ENCODE results near the gene MYO9A. TPM values are rescaled to one million over a fixed set of nuclear protein-coding genes. Genes with fewer than 3 reads are reported as not detected.

The MYO9A gene
- total RNA-seq, 2 experiments from 2014 or later: 18.3 to 20.2 TPM

DNA sequence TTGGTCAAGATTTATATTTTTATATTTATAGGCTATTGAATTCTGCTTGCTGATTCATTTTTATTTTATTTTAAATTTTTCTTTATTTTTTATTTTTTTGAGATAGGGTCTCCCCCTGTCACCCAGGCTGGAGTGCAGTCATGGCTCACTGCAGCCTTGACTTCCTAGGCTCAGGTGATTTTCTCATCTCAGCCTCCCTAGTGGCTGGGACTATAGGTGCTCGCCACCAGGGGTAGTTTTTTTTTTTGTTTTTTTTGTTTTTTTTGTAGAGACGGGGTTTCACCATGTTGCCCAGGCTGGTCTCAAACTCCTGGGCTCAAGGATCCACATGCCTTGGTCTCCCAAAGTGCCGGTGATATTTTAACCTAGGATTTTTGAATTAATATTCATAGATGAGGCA is 276.4 kb downstream of the MYO9A start:
- CTCF ChIA-PET: no interaction called here
- Mint-ChIP-seq H3K36me3 (peaks cover 13% of the 10 kb centered on the region), H3K4me3 (no peak overlapping the region), H3K9me3 (no peaks in the 10 kb centered on the region), H3K4me1 (ENCODE audit: low read depth) (peaks cover 5% of the 10 kb centered on the region), H3K27ac (no peak overlapping the region), H3K27me3 (no peaks in the 10 kb centered on the region)
- POLR2A ChIA-PET: no interaction called here
- intact Hi-C loops (cut with micrococcal nuclease): no loop called here
- no peak for DNase-seq

DNA sequence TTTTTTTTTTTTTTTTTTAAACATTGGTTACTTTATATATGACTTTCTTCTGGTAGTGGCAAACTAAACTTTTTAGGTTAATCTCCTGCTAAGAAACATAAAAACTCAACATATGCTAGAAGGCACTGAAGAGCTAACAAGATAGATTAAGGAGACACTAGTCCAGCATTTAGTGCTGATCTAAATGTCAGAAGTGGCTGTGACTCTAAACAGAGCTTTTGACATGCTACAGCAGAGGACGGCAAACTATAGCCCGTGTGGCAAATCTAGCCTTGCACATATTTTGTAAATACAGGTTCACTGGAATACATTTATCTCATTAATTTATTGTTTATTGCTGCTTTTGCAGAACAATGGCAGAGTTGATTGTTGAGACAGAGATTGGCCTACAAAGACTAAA is 287.0 kb downstream of the MYO9A start:
- CTCF ChIA-PET: no interaction called here
- DNase-seq: no peak
- Mint-ChIP-seq H3K4me1 (ENCODE audit: low read depth) (no peaks in the 10 kb centered on the region), H3K4me3 (no peak overlapping the region), H3K9me3 (peaks cover 4% of the 10 kb centered on the region), H3K27ac (no peak overlapping the region), H3K36me3 (peaks cover 51% of the 10 kb centered on the region), H3K27me3 (no peaks in the 10 kb centered on the region)
- POLR2A ChIA-PET: no interaction called here
- intact Hi-C loops (cut with micrococcal nuclease): no loop called here

DNA sequence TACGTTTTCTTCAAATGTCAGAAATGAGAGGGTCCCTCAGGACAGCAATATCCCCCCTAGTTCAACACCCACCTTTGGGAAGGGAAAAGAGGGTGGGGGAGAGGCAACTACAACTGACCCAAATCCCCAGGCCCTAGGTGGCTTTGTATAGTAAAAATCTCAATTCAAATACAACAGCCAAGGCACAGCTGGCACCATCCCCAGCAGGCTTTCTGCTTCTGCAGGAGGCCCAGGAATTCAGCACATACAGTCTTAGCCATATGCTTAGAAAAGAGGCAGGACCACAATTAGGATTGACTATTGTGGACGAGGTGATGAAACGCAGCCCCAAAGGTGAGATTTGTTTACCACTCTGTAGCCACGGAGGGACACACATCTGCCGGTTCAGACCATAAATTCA is 291.8 kb downstream of the MYO9A start:
- intact Hi-C loops (cut with micrococcal nuclease): no loop called here
- no peak overlapping the region for H3K27ac Mint-ChIP-seq
- peaks cover 36% of the 10 kb centered on the region for H3K9me3 Mint-ChIP-seq
- ChIA-PET POLR2A (no interaction called here), CTCF (interaction anchor here (1.5 kb wide), 1 partner anchor 24 kb away, joined by 4 read pairs; no protein-coding TSS in a partner anchor)
- no peak for DNase-seq
- H3K36me3 Mint-ChIP-seq: peaks cover 88% of the 10 kb centered on the region
- no peaks in the 10 kb centered on the region for H3K27me3 Mint-ChIP-seq
- H3K4me1 Mint-ChIP-seq (ENCODE audit: low read depth): no peaks in the 10 kb centered on the region
- no peak overlapping the region for H3K4me3 Mint-ChIP-seq

DNA sequence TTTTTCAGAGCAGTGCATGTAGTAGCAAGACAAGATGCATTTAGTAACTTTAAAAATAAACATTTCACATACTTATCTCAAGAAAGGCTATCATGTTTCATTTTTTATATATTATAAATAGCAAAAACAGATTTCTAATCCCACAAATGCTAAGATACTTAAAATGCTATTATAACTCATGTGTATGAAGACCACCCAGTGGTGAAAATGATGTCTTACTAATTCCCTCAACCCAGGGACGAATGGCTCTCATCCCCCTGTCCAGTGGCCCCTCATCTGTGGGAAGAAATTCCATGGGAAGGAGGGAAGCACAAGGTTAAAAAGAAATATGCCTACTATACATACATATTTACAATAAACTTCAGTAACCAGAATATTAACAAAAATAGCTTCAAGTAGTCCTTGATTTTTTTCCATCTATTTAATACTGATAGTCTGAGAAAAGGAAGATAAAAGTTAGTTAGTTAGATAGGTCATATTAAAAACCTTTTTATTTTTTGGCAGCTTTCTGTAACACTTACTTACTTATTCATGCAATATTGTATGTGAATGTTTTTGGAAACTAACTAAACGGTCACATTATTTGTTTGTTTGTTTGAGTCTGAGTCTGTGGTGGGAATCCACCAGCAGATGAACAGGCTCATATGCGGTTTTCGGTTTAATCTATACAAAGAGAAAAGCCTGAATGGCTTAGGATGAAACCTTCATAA is 292.8 kb downstream of the MYO9A start:
- H3K9me3 Mint-ChIP-seq: peaks cover 43% of the 10 kb centered on the region
- H3K27me3 Mint-ChIP-seq: no peaks in the 10 kb centered on the region
- intact Hi-C loops (cut with micrococcal nuclease): no loop called here
- no peak overlapping the region for H3K4me3 Mint-ChIP-seq
- H3K36me3 Mint-ChIP-seq: peaks cover 84% of the 10 kb centered on the region
- ChIA-PET POLR2A (no interaction called here), CTCF (interaction anchor here (1.5 kb wide), 1 partner anchor 23 kb away, joined by 4 read pairs; no protein-coding TSS in a partner anchor)
- no peak for DNase-seq
- H3K27ac Mint-ChIP-seq: no peak overlapping the region
- no peaks in the 10 kb centered on the region for H3K4me1 Mint-ChIP-seq (ENCODE audit: low read depth)

DNA sequence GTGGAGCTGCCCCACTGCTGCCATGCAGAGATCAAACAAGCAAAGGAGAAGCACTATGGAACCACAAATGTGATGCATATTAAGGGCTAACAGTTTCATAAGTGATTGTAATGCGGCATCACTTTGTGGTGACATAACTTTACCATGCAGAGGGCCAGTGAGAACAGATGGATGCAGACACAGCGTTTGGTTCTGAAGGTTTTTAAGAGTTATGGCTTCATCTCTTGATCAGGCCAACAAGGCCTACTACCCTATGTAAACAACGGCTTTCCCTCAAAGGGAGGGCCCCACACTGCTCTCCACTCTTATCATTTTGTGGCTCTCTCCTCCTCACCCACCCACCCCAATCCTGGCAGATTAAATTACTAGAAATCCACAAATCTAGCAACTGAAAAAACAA is 294.1 kb downstream of the MYO9A start:
- H3K27me3 Mint-ChIP-seq: no peaks in the 10 kb centered on the region
- ChIA-PET CTCF (interaction anchor here (0.6 kb wide), 1 partner anchor 81 kb away, joined by 3 read pairs; no protein-coding TSS in a partner anchor), POLR2A (no interaction called here)
- H3K4me3 Mint-ChIP-seq: no peak overlapping the region
- H3K36me3 Mint-ChIP-seq: peaks cover 71% of the 10 kb centered on the region
- H3K9me3 Mint-ChIP-seq: peaks cover 55% of the 10 kb centered on the region
- H3K4me1 Mint-ChIP-seq (ENCODE audit: low read depth): no peaks in the 10 kb centered on the region
- no peak overlapping the region for H3K27ac Mint-ChIP-seq
- intact Hi-C loops (cut with micrococcal nuclease): no loop called here
- no peak for DNase-seq

DNA sequence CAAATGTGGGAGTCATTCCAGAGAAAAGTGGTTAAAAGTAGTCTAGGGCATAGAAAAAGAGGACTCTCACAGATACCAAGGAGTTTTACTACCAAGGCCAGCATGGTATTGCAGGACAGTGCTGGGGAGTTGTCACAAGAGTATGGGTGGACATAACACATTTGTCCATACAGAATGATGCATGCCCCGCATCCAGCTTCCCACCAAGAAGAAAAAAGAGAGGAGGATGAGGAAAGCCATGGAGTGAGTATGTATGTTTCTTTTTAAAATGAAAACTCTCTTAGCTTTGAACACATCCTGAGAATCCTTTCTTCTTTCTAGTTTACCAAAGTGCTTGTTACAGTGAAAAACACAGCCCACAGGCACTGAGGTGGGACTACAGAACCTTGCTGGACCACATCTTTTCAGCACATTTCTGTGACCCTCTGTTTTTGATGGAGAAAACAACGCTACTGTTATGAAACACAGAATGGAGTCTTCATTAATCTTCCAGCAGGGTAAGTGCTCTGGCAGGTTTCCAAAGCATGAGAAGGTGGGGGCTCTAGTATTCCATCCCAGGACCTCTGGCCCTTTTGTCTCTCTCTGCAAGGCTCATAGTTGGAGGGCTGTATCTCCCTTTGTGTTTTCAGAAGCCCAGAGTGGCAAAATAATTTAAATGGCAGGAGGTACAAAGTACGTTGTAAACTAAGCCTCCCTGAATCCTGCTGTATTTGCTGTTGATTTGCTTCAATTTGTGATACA is 294.9 kb downstream of the MYO9A start:
- CTCF ChIA-PET: no interaction called here
- H3K27me3 Mint-ChIP-seq: no peaks in the 10 kb centered on the region
- H3K9me3 Mint-ChIP-seq: peaks cover 61% of the 10 kb centered on the region
- DNase-seq: no peak
- H3K4me3 Mint-ChIP-seq: no peak overlapping the region
- peaks cover 64% of the 10 kb centered on the region for H3K36me3 Mint-ChIP-seq
- H3K27ac Mint-ChIP-seq: no peak overlapping the region
- H3K4me1 Mint-ChIP-seq (ENCODE audit: low read depth): no peaks in the 10 kb centered on the region
- POLR2A ChIA-PET: no interaction called here
- intact Hi-C loops (cut with micrococcal nuclease): no loop called here

DNA sequence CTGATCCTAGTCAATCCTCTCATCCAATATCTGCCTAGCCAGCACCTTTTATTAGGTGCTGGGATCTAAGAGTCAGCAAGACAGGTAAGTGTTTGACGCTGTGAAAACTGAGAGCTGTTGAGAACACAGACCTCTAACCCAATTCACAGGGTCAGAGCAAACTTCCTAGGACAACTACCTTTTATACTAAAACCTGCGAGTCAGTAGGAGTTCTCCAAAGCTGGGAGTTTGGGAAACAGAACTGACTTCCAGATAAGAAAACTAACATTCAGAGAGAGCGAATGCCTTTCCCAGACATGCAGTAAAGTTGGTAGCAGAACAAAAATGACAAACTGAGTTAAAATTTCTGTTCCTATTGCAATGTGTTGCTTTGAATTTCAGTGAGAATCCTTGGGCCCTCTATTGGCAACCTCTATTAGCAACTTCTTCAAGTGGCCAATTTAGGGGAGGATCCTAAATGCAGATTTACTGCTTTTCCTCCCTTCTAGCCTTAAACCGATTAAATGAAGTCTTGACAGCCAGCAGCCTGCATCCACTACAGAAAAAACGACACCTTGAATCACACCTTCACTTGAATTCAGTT is 296.3 kb downstream of the MYO9A start:
- intact Hi-C loops (cut with micrococcal nuclease): no loop called here
- Mint-ChIP-seq H3K9me3 (peaks cover 62% of the 10 kb centered on the region), H3K27me3 (no peaks in the 10 kb centered on the region), H3K4me1 (ENCODE audit: low read depth) (no peaks in the 10 kb centered on the region), H3K27ac (no peak overlapping the region), H3K36me3 (peaks cover 49% of the 10 kb centered on the region), H3K4me3 (no peak overlapping the region)
- no peak for DNase-seq
- CTCF ChIA-PET: no interaction called here
- POLR2A ChIA-PET: no interaction called here

DNA sequence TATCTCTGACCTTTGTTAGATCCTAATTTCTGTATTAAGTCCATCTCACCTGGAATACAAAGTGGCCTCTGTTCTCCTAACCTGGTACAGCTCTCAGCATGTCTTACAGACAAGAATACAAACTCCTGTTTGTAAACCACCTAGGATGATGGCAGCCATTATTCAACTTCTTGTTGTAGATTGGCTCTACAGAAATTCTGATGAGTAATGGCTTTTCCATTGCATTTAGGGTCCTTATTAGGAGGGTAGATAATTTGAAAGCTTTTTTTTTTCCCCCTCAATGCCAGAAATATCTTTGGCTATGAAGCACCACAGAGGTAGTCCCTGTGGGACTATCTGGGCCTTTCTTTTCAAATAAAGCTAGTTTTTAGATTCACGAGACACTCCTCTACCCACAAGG is 297.8 kb downstream of the MYO9A start:
- intact Hi-C loops (cut with micrococcal nuclease): no loop called here
- no peak overlapping the region for H3K27ac Mint-ChIP-seq
- no peak overlapping the region for H3K4me3 Mint-ChIP-seq
- H3K27me3 Mint-ChIP-seq: no peaks in the 10 kb centered on the region
- H3K36me3 Mint-ChIP-seq: peaks cover 34% of the 10 kb centered on the region
- DNase-seq: no peak
- H3K9me3 Mint-ChIP-seq: peaks cover 61% of the 10 kb centered on the region
- ChIA-PET POLR2A (no interaction called here), CTCF (no interaction called here)
- H3K4me1 Mint-ChIP-seq (ENCODE audit: low read depth): no peaks in the 10 kb centered on the region

DNA sequence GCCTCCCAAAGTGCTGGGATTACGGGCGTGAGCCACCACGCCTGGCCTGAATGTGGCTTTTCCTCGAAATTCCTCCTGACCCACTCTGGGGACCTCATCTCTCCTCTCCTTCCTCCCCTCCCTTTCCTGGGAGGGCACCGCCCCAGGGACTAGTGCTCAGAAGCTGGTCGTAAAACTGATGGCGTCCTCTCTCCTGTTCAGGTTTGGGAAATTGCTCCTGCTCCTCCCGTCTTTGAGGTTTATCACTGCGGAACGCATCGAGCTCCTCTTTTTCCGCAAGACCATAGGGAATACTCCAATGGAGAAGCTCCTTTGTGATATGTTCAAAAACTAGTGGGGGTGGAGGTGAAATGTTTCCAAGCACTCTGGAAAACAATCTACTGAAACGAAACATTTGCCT is 300.6 kb downstream of the MYO9A start:
- Mint-ChIP-seq H3K27ac (no peak overlapping the region), H3K4me3 (no peak overlapping the region), H3K4me1 (ENCODE audit: low read depth) (no peaks in the 10 kb centered on the region), H3K9me3 (peaks cover 41% of the 10 kb centered on the region), H3K36me3 (peaks cover 11% of the 10 kb centered on the region), H3K27me3 (no peaks in the 10 kb centered on the region)
- CTCF ChIA-PET: interaction anchor here (1.2 kb wide), 1 partner anchor 15 kb away, joined by 3 read pairs; no protein-coding TSS in a partner anchor
- no peak for DNase-seq
- intact Hi-C loops (cut with micrococcal nuclease): no loop called here
- POLR2A ChIA-PET: no interaction called here

DNA sequence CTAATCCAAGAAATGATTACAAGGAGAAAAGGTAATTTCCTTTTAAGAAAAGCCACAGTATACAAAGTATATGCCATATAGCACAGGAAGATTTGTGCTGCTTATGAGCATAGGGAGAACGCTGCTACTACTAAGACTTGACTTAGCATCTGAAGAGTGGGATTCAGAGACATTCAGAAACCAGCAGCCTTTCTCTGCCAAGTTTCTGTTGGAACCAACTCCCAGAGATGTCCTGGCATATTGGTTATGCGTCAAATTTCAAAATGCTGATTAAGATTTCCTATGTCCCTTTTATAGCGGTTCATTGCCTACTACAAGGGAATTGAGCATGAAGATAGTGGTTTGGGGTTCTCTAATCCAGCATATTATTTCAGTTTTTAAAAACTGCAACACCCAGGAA is 302.6 kb downstream of the MYO9A start:
- Mint-ChIP-seq H3K27ac (no peak overlapping the region), H3K27me3 (no peaks in the 10 kb centered on the region), H3K36me3 (no peaks in the 10 kb centered on the region), H3K4me3 (no peak overlapping the region), H3K4me1 (ENCODE audit: low read depth) (no peaks in the 10 kb centered on the region), H3K9me3 (peaks cover 23% of the 10 kb centered on the region)
- CTCF ChIA-PET: no interaction called here
- no peak for DNase-seq
- POLR2A ChIA-PET: no interaction called here
- intact Hi-C loops (cut with micrococcal nuclease): no loop called here

DNA sequence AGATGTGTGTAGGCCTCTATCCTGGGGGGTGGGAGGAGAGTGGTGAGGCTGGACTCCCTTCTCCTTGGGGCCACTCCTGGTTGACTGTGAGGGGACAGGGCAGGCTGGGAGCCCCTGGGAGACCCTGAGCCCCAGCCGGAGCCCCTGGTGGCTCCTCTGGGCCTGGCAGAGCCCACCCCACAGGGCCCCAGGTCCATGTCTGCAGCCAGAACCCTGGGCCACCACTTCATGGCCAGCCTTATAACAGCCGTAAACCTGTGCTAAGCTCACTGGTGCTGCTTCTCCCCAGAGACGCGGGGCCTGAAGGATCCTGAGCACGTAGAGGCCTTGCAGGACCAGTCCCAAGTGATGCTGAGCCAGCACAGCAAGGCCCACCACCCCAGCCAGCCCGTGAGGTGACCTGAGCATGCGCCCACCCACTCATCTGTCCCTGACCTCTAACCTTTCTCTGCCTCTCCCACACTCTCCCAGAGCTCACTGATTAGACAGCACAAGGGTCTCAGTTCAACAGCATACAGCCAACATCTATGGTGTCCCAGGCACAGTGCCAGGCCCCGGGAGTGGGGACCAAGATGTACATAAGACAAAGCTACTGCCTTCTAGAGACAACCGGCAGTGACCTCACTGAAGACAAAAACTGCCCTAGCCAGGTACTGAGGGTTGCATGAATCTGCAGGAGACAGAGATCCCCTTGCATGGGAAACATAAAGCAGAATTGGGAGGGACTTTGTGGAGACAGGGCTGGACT is 304.1 kb downstream of the MYO9A start:
- ChIA-PET CTCF (interaction anchor here (1.0 kb wide), 1 partner anchor 11 kb away, joined by 3 read pairs; no protein-coding TSS in a partner anchor), POLR2A (no interaction called here)
- Mint-ChIP-seq H3K9me3 (peaks cover 10% of the 10 kb centered on the region), H3K36me3 (no peaks in the 10 kb centered on the region), H3K4me1 (ENCODE audit: low read depth) (no peaks in the 10 kb centered on the region), H3K27me3 (no peaks in the 10 kb centered on the region), H3K4me3 (no peak overlapping the region), H3K27ac (no peak overlapping the region)
- intact Hi-C loops (cut with micrococcal nuclease): no loop called here
- DNase-seq: no peak
